ENCODE data around the gene LNPEP. TPM values are rescaled to one million over a fixed set of nuclear protein-coding genes. Genes with fewer than 3 reads are reported as not detected.

LNPEP gene
- total and polyA plus RNA-seq, 2 of the 13 experiments (the other 11 are each of a cell fraction or from before 2014, with no cell fraction given): 8.0 to 16.9 TPM

DNA sequence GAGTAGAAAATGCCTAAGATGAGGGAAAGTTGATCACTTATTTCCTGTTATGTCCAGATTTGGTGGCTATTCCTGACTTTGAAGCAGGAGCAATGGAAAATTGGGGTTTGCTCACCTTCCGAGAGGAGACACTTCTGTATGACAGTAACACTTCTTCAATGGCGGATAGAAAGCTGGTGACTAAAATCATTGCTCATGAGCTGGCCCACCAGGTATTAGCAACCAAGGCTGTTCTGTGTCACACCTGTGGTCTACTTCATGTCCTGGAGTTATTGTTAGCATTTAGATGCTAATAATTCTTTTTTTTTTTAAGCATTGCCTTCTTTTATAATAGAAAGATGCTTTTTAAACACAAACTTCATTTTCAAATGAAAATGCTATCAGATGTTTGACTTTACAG, 57.9 kb downstream of the LNPEP start:
- in situ Hi-C loops (cut with HindIII; ENCODE audit: extremely low pct_ligation_motif_present, low pct_unique_long_range_greater_than_20kb) (no loop called here), intact Hi-C loops (cut with micrococcal nuclease; ENCODE audit: unreplicated experiment) (no loop called here)
- Histone ChIP-seq H3K4me2 (ENCODE audit: low read depth, low read length) (no peak overlapping the region), H3K79me2 (ENCODE audit: insufficient read depth, low read length) (no peaks in the 10 kb centered on the region), H3K36me3 (replicated peaks in 1 of 2; ENCODE audit: control insufficient read depth in 1 of 2, insufficient read depth in 2 of 2, low read length in 2 of 2) (peaks cover 1 to 18% of the 10 kb centered on the region in 2 experiments), H3K9me3 (ENCODE audit: low read length) (no peaks in the 10 kb centered on the region), H3K27me3 (ENCODE audit: control insufficient read depth in 1 of 2, insufficient read depth in 2 of 2, low read length in 2 of 2) (no peaks in the 10 kb centered on the region), H2AFZ (ENCODE audit: low read length) (no peak overlapping the region), H4K20me1 (ENCODE audit: insufficient read depth, low read length) (no peaks in the 10 kb centered on the region), H3K4me3 (replicated peaks in 1 of 3; ENCODE audit: insufficient read depth in 1 of 3, low read depth in 2 of 3, low read length in 3 of 3) (no peak overlapping the region), H3K27ac (ENCODE audit: extremely low read length, insufficient read depth, low read length) (no peak overlapping the region), H3K4me1 (ENCODE audit: insufficient read depth, low read length) (no peaks in the 10 kb centered on the region), H3K9ac (ENCODE audit: insufficient read depth, low read depth, low read length) (no peak overlapping the region)
- 88% methylated on average over 2 of the region's 2 CpGs for WGBS (ENCODE audit: low lambda C conversion rate)
- ChIA-PET CTCF (ENCODE audit: low intra/inter-chr PET ratio, low total read pairs) (no interaction called here), POLR2A (no interaction called here)
- BruUV-seq (replicated peaks): no TSS peak
- no peak for TF ChIP-seq ZNF136 (CRISPR knock-in tag; IDR thresholded peaks at IDR 0.05; ENCODE audit: low read depth)
- TF ChIP-seq SNRNP70 (IDR thresholded peaks at IDR 0.05; ENCODE audit: low read depth, low read length): no peak
- TF ChIP-seq ZNF235 (CRISPR knock-in tag; IDR thresholded peaks at IDR 0.05; ENCODE audit: borderline replicate concordance): no peak
- no peak for TF ChIP-seq XRCC5 (optimal IDR thresholded peaks at IDR 0.05; ENCODE audit: low read length)
- no peak for TF ChIP-seq HNRNPK (IDR thresholded peaks at IDR 0.05; ENCODE audit: low read depth, low read length, poor library complexity, severe bottlenecking)
- TF ChIP-seq ZBTB21 (CRISPR knock-in tag; IDR thresholded peaks at IDR 0.05): no peak
- TF ChIP-seq SNAPC2 (CRISPR knock-in tag; IDR thresholded peaks at IDR 0.05): no peak
- no peak for TF ChIP-seq KLF11 (CRISPR knock-in tag; IDR thresholded peaks at IDR 0.05)
- TF ChIP-seq ARNT (IDR thresholded peaks at IDR 0.05): no peak
- no peak for TF ChIP-seq ZSCAN25 (CRISPR knock-in tag; IDR thresholded peaks at IDR 0.05)
- no peak for TF ChIP-seq ZFY (CRISPR knock-in tag; IDR thresholded peaks at IDR 0.05)
- no peak for TF ChIP-seq ZSCAN22 (CRISPR knock-in tag; IDR thresholded peaks at IDR 0.05)
- ATAC-seq (no peak), DNase-seq (ENCODE audit: low spot score) (no peak), FAIRE-seq (no peak)

DNA sequence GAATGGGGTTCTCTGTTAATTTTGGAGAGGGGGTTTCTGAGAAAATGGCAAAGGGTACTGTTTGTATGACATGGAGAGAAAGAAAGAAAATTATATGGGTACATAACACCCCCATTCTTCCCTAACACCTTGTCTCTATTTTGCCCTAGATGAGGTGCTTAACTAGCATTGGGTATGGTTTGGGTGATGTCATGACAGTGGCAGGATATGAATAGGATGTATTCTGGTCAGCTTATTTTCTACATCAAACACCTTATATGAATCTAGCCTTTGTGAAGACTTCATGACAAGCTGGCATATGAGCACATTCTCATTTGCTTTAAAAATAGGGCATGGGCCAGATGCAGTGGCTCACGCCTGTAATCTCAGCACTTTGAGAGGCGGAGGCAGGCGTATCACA, 58.6 kb downstream of the LNPEP start:
- no peak overlapping the region for H2AFZ ChIP-seq (ENCODE audit: low read length)
- H3K27me3 ChIP-seq (ENCODE audit: control insufficient read depth in 1 of 2, insufficient read depth in 2 of 2, low read length in 2 of 2): no peaks in the 10 kb centered on the region
- H3K9ac ChIP-seq (ENCODE audit: insufficient read depth, low read depth, low read length): no peak overlapping the region
- no peak overlapping the region for H3K27ac ChIP-seq (ENCODE audit: extremely low read length, insufficient read depth, low read length)
- H3K79me2 ChIP-seq (ENCODE audit: insufficient read depth, low read length): no peaks in the 10 kb centered on the region
- no peak overlapping the region for H3K4me3 ChIP-seq (replicated peaks in 1 of 3; ENCODE audit: insufficient read depth in 1 of 3, low read depth in 2 of 3, low read length in 3 of 3)
- ChIA-PET POLR2A (no interaction called here), CTCF (ENCODE audit: low intra/inter-chr PET ratio, low total read pairs) (no interaction called here)
- FAIRE-seq (no peak), ATAC-seq (no peak), DNase-seq (ENCODE audit: low spot score) (no peak)
- H3K36me3 ChIP-seq (replicated peaks in 1 of 2; ENCODE audit: control insufficient read depth in 1 of 2, insufficient read depth in 2 of 2, low read length in 2 of 2): peaks cover 0 to 18% of the 10 kb centered on the region in 2 experiments; a peak in 4 of 5 replicates
- H3K4me1 ChIP-seq (ENCODE audit: insufficient read depth, low read length): peaks cover 5% of the 10 kb centered on the region
- H3K9me3 ChIP-seq (ENCODE audit: low read length): no peaks in the 10 kb centered on the region
- no TSS peak for BruUV-seq (replicated peaks)
- H3K4me2 ChIP-seq (ENCODE audit: low read depth, low read length): no peak overlapping the region
- WGBS (ENCODE audit: low lambda C conversion rate): 96% methylated on average over 3 of the region's 3 CpGs
- in situ Hi-C loops (cut with HindIII; ENCODE audit: extremely low pct_ligation_motif_present, low pct_unique_long_range_greater_than_20kb): no loop called here
- no peaks in the 10 kb centered on the region for H4K20me1 ChIP-seq (ENCODE audit: insufficient read depth, low read length)
- intact Hi-C loops (cut with micrococcal nuclease; ENCODE audit: unreplicated experiment): no loop called here
- TF ChIP-seq, protein P1, sequence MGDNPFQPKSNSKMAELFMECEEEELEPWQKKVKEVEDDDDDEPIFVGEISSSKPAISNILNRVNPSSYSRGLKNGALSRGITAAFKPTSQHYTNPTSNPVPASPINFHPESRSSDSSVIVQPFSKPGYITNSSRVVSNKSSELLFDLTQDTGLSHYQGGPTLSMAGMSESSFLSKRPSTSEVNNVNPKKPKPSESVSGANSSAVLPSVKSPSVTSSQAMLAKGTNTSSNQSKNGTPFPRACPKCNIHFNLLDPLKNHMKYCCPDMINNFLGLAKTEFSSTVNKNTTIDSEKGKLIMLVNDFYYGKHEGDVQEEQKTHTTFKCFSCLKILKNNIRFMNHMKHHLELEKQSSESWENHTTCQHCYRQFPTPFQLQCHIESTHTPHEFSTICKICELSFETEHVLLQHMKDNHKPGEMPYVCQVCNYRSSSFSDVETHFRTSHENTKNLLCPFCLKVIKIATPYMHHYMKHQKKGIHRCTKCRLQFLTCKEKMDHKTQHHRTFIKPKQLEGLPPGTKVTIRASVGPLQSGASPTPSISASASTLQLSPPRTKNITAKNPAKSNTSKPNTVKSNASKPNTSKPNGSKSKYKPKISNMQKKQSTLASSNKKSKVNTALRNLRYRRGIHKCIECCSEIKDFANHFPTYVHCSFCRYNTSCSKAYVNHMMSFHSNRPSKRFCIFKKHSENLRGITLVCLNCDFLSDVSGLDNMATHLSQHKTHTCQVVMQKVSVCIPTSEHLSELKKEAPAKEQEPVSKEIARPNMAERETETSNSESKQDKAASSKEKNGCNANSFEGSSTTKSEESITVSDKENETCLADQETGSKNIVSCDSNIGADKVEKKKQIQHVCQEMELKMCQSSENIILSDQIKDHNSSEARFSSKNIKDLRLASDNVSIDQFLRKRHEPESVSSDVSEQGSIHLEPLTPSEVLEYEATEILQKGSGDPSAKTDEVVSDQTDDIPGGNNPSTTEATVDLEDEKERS (CRISPR knock-in tag; IDR thresholded peaks at IDR 0.05): no peak
- TF ChIP-seq ZNF782 (CRISPR knock-in tag; IDR thresholded peaks at IDR 0.05; ENCODE audit: borderline replicate concordance): no peak
- TF ChIP-seq SMAD9 (CRISPR knock-in tag; IDR thresholded peaks at IDR 0.05): no peak
- TF ChIP-seq SMAD3 (CRISPR knock-in tag; IDR thresholded peaks at IDR 0.05): no peak
- TF ChIP-seq NR2F1 (CRISPR knock-in tag; IDR thresholded peaks at IDR 0.05): no peak
- TF ChIP-seq GATA4 (IDR thresholded peaks at IDR 0.05; ENCODE audit: borderline replicate concordance, low read depth): no peak

Measured in HepG2 (cell line).